HepG2 (cell line): ENCODE measurements around the gene SMARCA2. TPM values are rescaled to one million over a fixed set of nuclear protein-coding genes. Genes with fewer than 3 reads are reported as not detected.

ENCODE experiments used
- ATAC-seq: fragments of 200-7000 bp; cut with Tn5 transposase; 3 replicates; pipeline ENCODE4 v1.9.1; 2020; ENCODE audit warnings: mild to moderate bottlenecking, moderate library complexity
- BruUV-seq: library from RNA; stranded (reverse); fragments of 400-500 nt; replicated peaks from 2 replicates; lab custom pipeline; 2021; lab: Mats Ljungman, UMichigan
- CTCF ChIA-PET: fragments of 300-600 bp; formaldehyde crosslinking; extraction: SDS; loops from one replicate; lab custom pipeline; 2021; ENCODE audit warnings: low total read pairs, inconsistent platforms, low intra/inter-chr PET ratio; lab: Yijun Ruan, JAX
- POLR2A ChIA-PET: fragments of 350-600 bp; sonication (Branson Sonifier 250); formaldehyde crosslinking; loops from one replicate; lab custom pipeline; 2020; ENCODE audit warnings: antibody characterized with exemption, inconsistent platforms; lab: Yijun Ruan, JAX
- DNase-seq: peaks from one replicate; pipeline ENCODE4 v3.0.0-alpha.2; 2015; ENCODE audit warnings: low spot score
- FAIRE-seq: peaks from 3 replicates; lab custom pipeline; 2011; peaks lifted over from hg19 to GRCh38; lab: Jason Lieb, UNC
- H2AFZ ChIP-seq: one replicate; pipeline ENCODE4 v1.6.1; 2011; ENCODE audit warnings: low read length, inconsistent platforms
- H3K27ac ChIP-seq: fragments of 300-600 bp; 3 replicates; pipeline ENCODE4 v1.8.0; 2011; ENCODE audit warnings: mixed run types, mild to moderate bottlenecking, mixed read lengths, low read length, inconsistent platforms; ENCODE audit not compliant: insufficient read depth; ENCODE audit errors: extremely low read length
- H3K27me3 ChIP-seq, 2 experiments: fragments of 200-600 bp in 1 of 2; 2 replicates in 1 of 2; 3 replicates in 1 of 2; pipeline versions ENCODE4 v1.6.0 to v1.8.0; 2011; ENCODE audit warnings: low read length in 2 of 2, mild to moderate bottlenecking in 2 of 2, moderate library complexity in 2 of 2, inconsistent platforms in 1 of 2; ENCODE audit not compliant: insufficient read depth in 2 of 2, control insufficient read depth in 1 of 2
- H3K36me3 ChIP-seq, 2 experiments: fragments of 200-600 bp in 1 of 2; replicated peaks in 1 of 2; 2 replicates in 1 of 2; 3 replicates in 1 of 2; pipeline versions ENCODE4 v1.5.1 to v1.8.0; 2011; ENCODE audit warnings: low read length in 2 of 2, inconsistent platforms in 1 of 2; ENCODE audit not compliant: insufficient read depth in 2 of 2, control insufficient read depth in 1 of 2
- H3K4me1 ChIP-seq: 2 replicates; pipeline ENCODE4 v1.5.1; 2012; ENCODE audit warnings: low read length, inconsistent platforms; ENCODE audit not compliant: insufficient read depth
- H3K4me2 ChIP-seq: 2 replicates; pipeline ENCODE4 v1.6.0; 2011; ENCODE audit warnings: low read depth, low read length, inconsistent platforms
- H3K4me3 ChIP-seq, 3 experiments: fragments of 200-600 bp in 1 of 3; sonication (generic), shearing (Covaris generic) in 1 of 3; replicated peaks in 1 of 3; 2 replicates each; pipeline ENCODE4 v1.5.1; 2011 to 2016; ENCODE audit warnings: low read length in 3 of 3, inconsistent platforms in 2 of 3, low read depth in 2 of 3, mild to moderate bottlenecking in 2 of 3, control low read depth in 1 of 3, mixed read lengths in 1 of 3; ENCODE audit not compliant: insufficient read depth in 1 of 3
- H3K79me2 ChIP-seq: one replicate; pipeline ENCODE4 v1.6.1; 2011; ENCODE audit warnings: low read length, inconsistent platforms; ENCODE audit not compliant: insufficient read depth
- H3K9ac ChIP-seq: 2 replicates; pipeline ENCODE4 v1.6.0; 2011; ENCODE audit warnings: mild to moderate bottlenecking, low read depth, low read length, inconsistent platforms; ENCODE audit not compliant: insufficient read depth
- H3K9me3 ChIP-seq: 2 replicates; pipeline ENCODE4 v1.5.1; 2012; ENCODE audit warnings: mild to moderate bottlenecking, low read length
- H4K20me1 ChIP-seq: 2 replicates; pipeline ENCODE4 v1.6.0; 2011; ENCODE audit warnings: inconsistent platforms, mild to moderate bottlenecking, low read length, moderate library complexity; ENCODE audit not compliant: insufficient read depth
- ZKSCAN5 ChIP-seq: sonication (generic); formaldehyde crosslinking; IDR thresholded peaks from 2 replicates; pipeline ENCODE4 v1.5.1; 2020; ENCODE audit warnings: mild to moderate bottlenecking, missing genetic modification reagents
- ZNF12 ChIP-seq: sonication (generic); formaldehyde crosslinking; IDR thresholded peaks from 2 replicates; pipeline ENCODE4 v1.5.0; 2020; ENCODE audit warnings: missing genetic modification reagents
- ZNF761 ChIP-seq: sonication (generic); formaldehyde crosslinking; conservative IDR thresholded peaks from 2 replicates; pipeline ENCODE4 v1.4.0; 2020; ENCODE audit warnings: mild to moderate bottlenecking, missing genetic modification reagents
- WGBS: methylation state at CpG from one replicate; pipeline ENCODE4 v1.1.6; 2017; ENCODE audit warnings: low lambda C conversion rate; 5-methylcytosine and 5-hydroxymethylcytosine counted together
- in situ Hi-C: cut with HindIII; loops from 2 replicates; pipeline ENCODE4 v1.10.0; 2017; ENCODE audit warnings: low pct_unique_long_range_greater_than_20kb; ENCODE audit not compliant: extremely low pct_ligation_motif_present
- intact Hi-C: fragments of 100-400 bp; cut with micrococcal nuclease; formaldehyde crosslinking; loops from one replicate; pipeline ENCODE4 v1.10.0; 2022; ENCODE audit not compliant: unreplicated experiment
- polyA plus RNA-seq, 8 experiments: library from polyadenylated mRNA; depleted of rRNA in 3 of 8; stranded (reverse) in 7 of 8; unstranded in 1 of 8; fragments of >200 nt; fragmentation: Illumina TruSeq in 4 of 8; extraction: Trizol in 4 of 8; gene quantifications; 2 replicates each; pipeline versions ENCODE4 v1.2.1 to v1.2.3, GENCODE V29; 2011 to 2016; ENCODE audit warnings: low read depth in 4 of 8, missing spikeins in 1 of 8, mixed read lengths in 1 of 8; ENCODE audit not compliant: insufficient read depth in 1 of 8
- total RNA-seq, 5 experiments: library from RNA; depleted of rRNA; stranded (reverse); fragments of >200 nt; fragmentation: Illumina TruSeq; extraction: Trizol; gene quantifications; 2 replicates each; pipeline ENCODE4 v1.2.3, GENCODE V29; 2016; ENCODE audit warnings: low read depth in 1 of 5
- TF ChIP-seq, protein P1 (sequence below): sonication (generic); formaldehyde crosslinking; IDR thresholded peaks from 2 replicates; pipeline ENCODE4 v1.8.0; 2022; ENCODE audit warnings: mild to moderate bottlenecking, missing genetic modification reagents; ENCODE audit not compliant: insufficient replicate concordance
- TF ChIP-seq, protein P2 (sequence below): sonication (generic); formaldehyde crosslinking; IDR thresholded peaks from 2 replicates; pipeline ENCODE4 v1.8.1; 2023; ENCODE audit warnings: mild to moderate bottlenecking, missing genetic modification reagents
- TF ChIP-seq, protein P3 (sequence below): sonication (generic); formaldehyde crosslinking; IDR thresholded peaks from 2 replicates; pipeline ENCODE4 v1.4.0; 2020; ENCODE audit warnings: mild to moderate bottlenecking, missing genetic modification reagents

The SMARCA2 gene
- total and polyA plus RNA-seq, 2 of the 13 experiments (the other 11 are each of a cell fraction or from before 2014, with no cell fraction given) = 22.5 to 23.7 TPM

DNA sequence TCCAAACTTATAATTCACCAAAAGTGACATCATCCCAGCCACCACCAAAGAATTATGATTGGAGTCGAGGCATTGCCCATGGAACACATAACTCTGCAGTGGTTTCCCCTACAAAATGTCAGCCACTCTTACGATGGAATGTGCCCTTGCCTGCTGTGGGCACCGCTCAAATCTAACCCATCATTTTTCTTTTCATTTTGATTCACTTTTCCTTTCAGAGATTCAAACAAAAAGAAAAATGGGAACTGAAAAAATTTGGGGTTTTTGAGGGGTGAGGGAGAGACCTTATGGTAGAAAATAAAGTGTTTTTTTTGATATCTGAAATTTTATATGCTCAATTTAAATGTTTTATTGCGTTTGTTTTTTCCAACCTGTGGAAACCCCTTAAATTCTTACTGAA is 28.1 kb downstream of the SMARCA2 start:
- ChIA-PET POLR2A (no interaction called here), CTCF (no interaction called here)
- Histone ChIP-seq H2AFZ (no peak overlapping the region), H3K9me3 (no peaks in the 10 kb centered on the region), H3K4me1 (no peaks in the 10 kb centered on the region), H3K9ac (no peak overlapping the region), H3K79me2 (no peaks in the 10 kb centered on the region), H3K27ac (no peak overlapping the region), H3K4me3 (no peak overlapping the region), H3K4me2 (no peak overlapping the region), H3K27me3 (no peaks in the 10 kb centered on the region), H4K20me1 (no peaks in the 10 kb centered on the region), H3K36me3 (peaks cover 1 to 31% of the 10 kb centered on the region in 2 experiments; a peak in 2 of 5 replicates)
- no peak for ATAC-seq
- in situ Hi-C loops (no loop called here), intact Hi-C loops (no loop called here)
- TF ChIP-seq, protein P1, sequence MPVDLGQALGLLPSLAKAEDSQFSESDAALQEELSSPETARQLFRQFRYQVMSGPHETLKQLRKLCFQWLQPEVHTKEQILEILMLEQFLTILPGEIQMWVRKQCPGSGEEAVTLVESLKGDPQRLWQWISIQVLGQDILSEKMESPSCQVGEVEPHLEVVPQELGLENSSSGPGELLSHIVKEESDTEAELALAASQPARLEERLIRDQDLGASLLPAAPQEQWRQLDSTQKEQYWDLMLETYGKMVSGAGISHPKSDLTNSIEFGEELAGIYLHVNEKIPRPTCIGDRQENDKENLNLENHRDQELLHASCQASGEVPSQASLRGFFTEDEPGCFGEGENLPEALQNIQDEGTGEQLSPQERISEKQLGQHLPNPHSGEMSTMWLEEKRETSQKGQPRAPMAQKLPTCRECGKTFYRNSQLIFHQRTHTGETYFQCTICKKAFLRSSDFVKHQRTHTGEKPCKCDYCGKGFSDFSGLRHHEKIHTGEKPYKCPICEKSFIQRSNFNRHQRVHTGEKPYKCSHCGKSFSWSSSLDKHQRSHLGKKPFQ = no peak
- TF ChIP-seq ZNF761 (CRISPR knock-in tag) (no peak), ZNF12 (CRISPR knock-in tag) (no peak), ZKSCAN5 (CRISPR knock-in tag) (no peak)
- TF ChIP-seq, protein P2, sequence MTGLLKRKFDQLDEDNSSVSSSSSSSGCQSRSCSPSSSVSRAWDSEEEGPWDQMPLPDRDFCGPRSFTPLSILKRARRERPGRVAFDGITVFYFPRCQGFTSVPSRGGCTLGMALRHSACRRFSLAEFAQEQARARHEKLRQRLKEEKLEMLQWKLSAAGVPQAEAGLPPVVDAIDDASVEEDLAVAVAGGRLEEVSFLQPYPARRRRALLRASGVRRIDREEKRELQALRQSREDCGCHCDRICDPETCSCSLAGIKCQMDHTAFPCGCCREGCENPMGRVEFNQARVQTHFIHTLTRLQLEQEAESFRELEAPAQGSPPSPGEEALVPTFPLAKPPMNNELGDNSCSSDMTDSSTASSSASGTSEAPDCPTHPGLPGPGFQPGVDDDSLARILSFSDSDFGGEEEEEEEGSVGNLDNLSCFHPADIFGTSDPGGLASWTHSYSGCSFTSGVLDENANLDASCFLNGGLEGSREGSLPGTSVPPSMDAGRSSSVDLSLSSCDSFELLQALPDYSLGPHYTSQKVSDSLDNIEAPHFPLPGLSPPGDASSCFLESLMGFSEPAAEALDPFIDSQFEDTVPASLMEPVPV (CRISPR knock-in tag) = no peak
- TF ChIP-seq, protein P3, sequence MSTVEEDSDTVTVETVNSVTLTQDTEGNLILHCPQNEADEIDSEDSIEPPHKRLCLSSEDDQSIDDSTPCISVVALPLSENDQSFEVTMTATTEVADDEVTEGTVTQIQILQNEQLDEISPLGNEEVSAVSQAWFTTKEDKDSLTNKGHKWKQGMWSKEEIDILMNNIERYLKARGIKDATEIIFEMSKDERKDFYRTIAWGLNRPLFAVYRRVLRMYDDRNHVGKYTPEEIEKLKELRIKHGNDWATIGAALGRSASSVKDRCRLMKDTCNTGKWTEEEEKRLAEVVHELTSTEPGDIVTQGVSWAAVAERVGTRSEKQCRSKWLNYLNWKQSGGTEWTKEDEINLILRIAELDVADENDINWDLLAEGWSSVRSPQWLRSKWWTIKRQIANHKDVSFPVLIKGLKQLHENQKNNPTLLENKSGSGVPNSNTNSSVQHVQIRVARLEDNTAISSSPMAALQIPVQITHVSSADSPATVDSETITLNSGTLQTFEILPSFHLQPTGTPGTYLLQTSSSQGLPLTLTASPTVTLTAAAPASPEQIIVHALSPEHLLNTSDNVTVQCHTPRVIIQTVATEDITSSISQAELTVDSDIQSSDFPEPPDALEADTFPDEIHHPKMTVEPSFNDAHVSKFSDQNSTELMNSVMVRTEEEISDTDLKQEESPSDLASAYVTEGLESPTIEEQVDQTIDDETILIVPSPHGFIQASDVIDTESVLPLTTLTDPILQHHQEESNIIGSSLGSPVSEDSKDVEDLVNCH (CRISPR knock-in tag) = no peak
- 93% methylated on average over 4 of the region's 4 CpGs for WGBS
- no peak for DNase-seq
- no peak for FAIRE-seq
- BruUV-seq = no TSS peak
